KMS-11 (cell line): ENCODE data around the gene MAP3K9.

Source experiments
- H2AFZ ChIP-seq: fragments of 200-600 bp; sonication (generic); 2 replicates; pipeline ENCODE4 v1.6.1; 2016; ENCODE audit warnings: antibody characterized with exemption, mixed run types, low read depth
- H3K27ac ChIP-seq: fragments of 200-600 bp; sonication (generic); 2 replicates; pipeline ENCODE4 v1.6.1; 2016; ENCODE audit warnings: mild to moderate bottlenecking, mixed run types
- H3K27me3 ChIP-seq: fragments of 200-600 bp; sonication (generic); 2 replicates; pipeline ENCODE4 v1.6.1; 2017; ENCODE audit warnings: mild to moderate bottlenecking, low read depth, mixed run types, moderate library complexity; ENCODE audit not compliant: insufficient read depth
- H3K36me3 ChIP-seq: fragments of 200-600 bp; sonication (generic); 2 replicates; pipeline ENCODE4 v1.6.1; 2017; ENCODE audit warnings: mild to moderate bottlenecking, mixed run types; ENCODE audit not compliant: insufficient read depth
- H3K4me1 ChIP-seq: fragments of 200-600 bp; sonication (generic); 2 replicates; pipeline ENCODE4 v1.6.1; 2016; ENCODE audit warnings: mild to moderate bottlenecking, low read depth, mixed run types; ENCODE audit not compliant: poor library complexity, severe bottlenecking
- H3K4me2 ChIP-seq: fragments of 200-600 bp; sonication (generic); 2 replicates; pipeline ENCODE4 v1.7.0; 2016; ENCODE audit warnings: mild to moderate bottlenecking, mixed run types
- H3K4me3 ChIP-seq: fragments of 200-600 bp; sonication (generic); IDR thresholded peaks from 2 replicates; pipeline ENCODE4 v1.6.1; 2017; ENCODE audit warnings: low read depth, low read length, mixed read lengths; ENCODE audit not compliant: insufficient read depth
- H3K79me2 ChIP-seq: fragments of 200-600 bp; sonication (generic); 2 replicates; pipeline ENCODE4 v1.6.1; 2016; ENCODE audit warnings: low read depth, mixed run types; ENCODE audit not compliant: insufficient read depth
- H3K9ac ChIP-seq: fragments of 200-600 bp; sonication (generic); 2 replicates; pipeline ENCODE4 v1.6.1; 2016; ENCODE audit warnings: mild to moderate bottlenecking, mixed run types
- H4K20me1 ChIP-seq: fragments of 200-600 bp; sonication (generic); 2 replicates; pipeline ENCODE4 v1.6.1; 2016; ENCODE audit warnings: mild to moderate bottlenecking, mixed run types; ENCODE audit not compliant: insufficient read depth
- TF ChIP-seq, protein P1 (sequence below): fragments of 200-600 bp; sonication (generic); conservative IDR thresholded peaks from 2 replicates; pipeline ENCODE4 v1.6.1; 2017; ENCODE audit warnings: low read depth, mild to moderate bottlenecking, antibody characterized with exemption, low read length, moderate library complexity, mixed read lengths

The MAP3K9 gene

GRCh38 chr14:70731447-70732239, 77.7 kb downstream of the MAP3K9 start:
- no peak overlapping the region for H3K9ac ChIP-seq
- TF ChIP-seq, protein P1, sequence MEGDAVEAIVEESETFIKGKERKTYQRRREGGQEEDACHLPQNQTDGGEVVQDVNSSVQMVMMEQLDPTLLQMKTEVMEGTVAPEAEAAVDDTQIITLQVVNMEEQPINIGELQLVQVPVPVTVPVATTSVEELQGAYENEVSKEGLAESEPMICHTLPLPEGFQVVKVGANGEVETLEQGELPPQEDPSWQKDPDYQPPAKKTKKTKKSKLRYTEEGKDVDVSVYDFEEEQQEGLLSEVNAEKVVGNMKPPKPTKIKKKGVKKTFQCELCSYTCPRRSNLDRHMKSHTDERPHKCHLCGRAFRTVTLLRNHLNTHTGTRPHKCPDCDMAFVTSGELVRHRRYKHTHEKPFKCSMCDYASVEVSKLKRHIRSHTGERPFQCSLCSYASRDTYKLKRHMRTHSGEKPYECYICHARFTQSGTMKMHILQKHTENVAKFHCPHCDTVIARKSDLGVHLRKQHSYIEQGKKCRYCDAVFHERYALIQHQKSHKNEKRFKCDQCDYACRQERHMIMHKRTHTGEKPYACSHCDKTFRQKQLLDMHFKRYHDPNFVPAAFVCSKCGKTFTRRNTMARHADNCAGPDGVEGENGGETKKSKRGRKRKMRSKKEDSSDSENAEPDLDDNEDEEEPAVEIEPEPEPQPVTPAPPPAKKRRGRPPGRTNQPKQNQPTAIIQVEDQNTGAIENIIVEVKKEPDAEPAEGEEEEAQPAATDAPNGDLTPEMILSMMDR = no peak
- no peak overlapping the region for H2AFZ ChIP-seq
- no peaks in the 10 kb centered on the region for H3K79me2 ChIP-seq
- H3K4me3 ChIP-seq = no peak overlapping the region
- no peak overlapping the region for H3K4me2 ChIP-seq
- H3K27ac ChIP-seq = no peak overlapping the region
- H3K4me1 ChIP-seq = no peaks in the 10 kb centered on the region
- H3K36me3 ChIP-seq = no peaks in the 10 kb centered on the region
- H4K20me1 ChIP-seq = no peaks in the 10 kb centered on the region
- no peaks in the 10 kb centered on the region for H3K27me3 ChIP-seq

DNA sequence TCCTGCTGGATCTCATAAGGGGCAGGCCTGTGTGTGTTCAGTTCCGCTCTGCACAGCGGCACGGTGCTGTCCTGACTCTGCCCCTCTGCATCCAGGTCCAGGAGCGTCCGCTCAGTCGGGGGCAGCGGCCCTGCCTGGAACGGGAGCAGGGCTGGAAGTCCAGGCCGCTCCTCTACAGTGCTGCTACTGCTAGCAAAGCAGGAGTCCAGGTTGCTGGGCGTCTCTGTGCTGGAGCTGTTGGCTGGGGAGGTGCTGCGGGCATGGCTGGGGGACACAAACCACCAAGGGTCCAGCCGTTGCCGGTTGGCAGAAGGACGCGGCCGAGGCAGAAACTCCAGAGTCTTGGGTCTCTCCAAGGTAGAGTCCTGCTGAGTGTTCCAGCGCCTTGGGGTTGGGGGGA, 78.9 kb downstream of the MAP3K9 start:
- Histone ChIP-seq H2AFZ (no peak overlapping the region), H3K36me3 (no peaks in the 10 kb centered on the region), H4K20me1 (no peaks in the 10 kb centered on the region), H3K27me3 (no peaks in the 10 kb centered on the region), H3K4me3 (no peak overlapping the region), H3K9ac (no peak overlapping the region), H3K4me2 (no peak overlapping the region), H3K4me1 (no peaks in the 10 kb centered on the region), H3K27ac (no peak overlapping the region), H3K79me2 (no peaks in the 10 kb centered on the region)
- TF ChIP-seq, protein P1 = no peak

DNA sequence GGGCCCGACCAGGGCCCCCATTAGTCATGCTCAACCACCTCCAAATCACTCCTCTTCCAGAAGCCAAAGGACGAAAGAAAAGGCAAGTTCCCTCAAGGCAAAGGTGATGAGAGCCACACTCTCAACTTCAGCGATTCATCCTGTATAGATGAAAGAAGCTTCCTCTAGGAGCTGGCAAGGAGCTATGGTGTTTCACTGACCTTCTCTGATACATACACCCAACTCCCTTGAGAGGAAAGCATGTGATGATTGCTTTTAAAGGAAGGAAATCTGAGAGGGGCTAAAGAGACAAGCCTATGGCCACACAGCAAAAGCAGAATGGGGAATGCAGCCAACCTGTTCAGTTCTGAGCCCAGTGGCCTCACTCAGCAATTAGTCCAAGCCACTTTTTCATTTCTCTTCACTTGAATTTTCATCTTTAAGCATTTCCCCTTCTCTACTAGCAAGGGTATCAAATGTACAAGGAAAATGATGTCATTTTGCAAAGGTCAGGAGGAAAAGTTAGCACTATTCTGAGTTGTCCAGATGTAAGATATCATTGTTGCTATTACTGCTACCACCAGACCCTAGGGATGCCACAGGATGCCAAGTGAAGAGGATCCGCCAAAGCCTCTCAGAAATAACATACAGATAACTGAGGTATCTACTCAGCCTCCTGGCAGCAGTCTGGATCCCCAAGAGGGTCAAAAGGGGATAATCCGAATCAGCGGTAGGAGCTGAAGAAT, 82.5 kb downstream of the MAP3K9 start:
- Histone ChIP-seq H3K27me3 (no peaks in the 10 kb centered on the region), H3K36me3 (no peaks in the 10 kb centered on the region), H3K79me2 (no peaks in the 10 kb centered on the region), H3K4me1 (no peaks in the 10 kb centered on the region), H3K4me2 (no peak overlapping the region), H2AFZ (no peak overlapping the region), H3K27ac (no peak overlapping the region), H4K20me1 (no peaks in the 10 kb centered on the region), H3K9ac (no peak overlapping the region), H3K4me3 (no peak overlapping the region)
- TF ChIP-seq, protein P1 = no peak

- no peak overlapping the region for H3K9ac ChIP-seq
- H4K20me1 ChIP-seq = no peaks in the 10 kb centered on the region
- H3K27ac ChIP-seq = no peak overlapping the region
- no peaks in the 10 kb centered on the region for H3K4me1 ChIP-seq
- no peak overlapping the region for H3K4me2 ChIP-seq
- H3K36me3 ChIP-seq = no peaks in the 10 kb centered on the region
- no peaks in the 10 kb centered on the region for H3K27me3 ChIP-seq
- H2AFZ ChIP-seq = no peak overlapping the region
- H3K79me2 ChIP-seq = no peaks in the 10 kb centered on the region
- H3K4me3 ChIP-seq = no peak overlapping the region
- TF ChIP-seq, protein P1 = no peak
Measured at GRCh38 chr14:70724944-70725343, 84.4 kb downstream of the MAP3K9 start.
